ENCODE data around the gene RIOX2.

DNA sequence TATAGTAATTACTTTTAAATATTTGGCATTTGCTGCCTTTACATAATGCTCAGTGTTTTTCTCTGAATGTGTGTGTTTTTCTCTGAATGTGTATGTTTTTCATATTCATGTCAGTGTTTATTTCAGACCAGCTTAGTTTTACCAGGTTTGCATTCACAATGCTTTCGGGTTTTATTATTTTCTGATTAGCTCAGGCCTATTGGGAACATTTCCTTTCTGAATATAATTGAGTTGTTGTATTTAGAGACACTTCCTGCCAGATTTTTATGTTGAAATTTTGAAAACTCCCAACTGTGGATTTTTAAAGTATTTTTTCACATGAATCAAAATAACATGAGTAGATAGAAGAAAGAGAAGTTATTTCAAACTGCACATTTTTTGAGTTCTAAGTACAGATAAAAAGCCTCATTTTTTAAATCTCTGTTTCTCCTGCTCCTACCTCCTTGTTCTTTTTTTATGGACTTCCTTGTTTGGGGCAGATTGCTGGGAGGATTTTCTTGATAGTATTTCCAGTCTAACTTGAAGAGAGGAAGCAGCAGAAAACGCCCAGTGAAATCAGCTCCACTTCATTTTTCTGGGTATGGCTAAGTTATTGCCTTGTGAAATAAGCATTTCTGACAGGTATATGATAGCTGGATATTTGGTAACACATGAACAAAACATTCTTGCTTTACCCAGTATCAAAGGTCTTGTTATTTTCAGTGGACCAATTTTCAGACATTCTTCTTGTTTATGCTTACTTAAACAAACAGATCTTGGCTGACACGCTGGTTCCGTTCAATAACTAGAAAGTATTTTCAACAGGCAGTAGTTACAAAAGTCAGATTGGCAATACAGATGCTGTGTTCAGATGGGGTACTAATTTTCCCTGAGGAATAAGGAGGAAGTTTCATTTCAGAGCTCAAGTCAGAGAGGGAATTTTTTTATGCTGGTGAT lies 70.7 kb downstream of the RIOX2 start:
- TF ChIP-seq, protein P1, sequence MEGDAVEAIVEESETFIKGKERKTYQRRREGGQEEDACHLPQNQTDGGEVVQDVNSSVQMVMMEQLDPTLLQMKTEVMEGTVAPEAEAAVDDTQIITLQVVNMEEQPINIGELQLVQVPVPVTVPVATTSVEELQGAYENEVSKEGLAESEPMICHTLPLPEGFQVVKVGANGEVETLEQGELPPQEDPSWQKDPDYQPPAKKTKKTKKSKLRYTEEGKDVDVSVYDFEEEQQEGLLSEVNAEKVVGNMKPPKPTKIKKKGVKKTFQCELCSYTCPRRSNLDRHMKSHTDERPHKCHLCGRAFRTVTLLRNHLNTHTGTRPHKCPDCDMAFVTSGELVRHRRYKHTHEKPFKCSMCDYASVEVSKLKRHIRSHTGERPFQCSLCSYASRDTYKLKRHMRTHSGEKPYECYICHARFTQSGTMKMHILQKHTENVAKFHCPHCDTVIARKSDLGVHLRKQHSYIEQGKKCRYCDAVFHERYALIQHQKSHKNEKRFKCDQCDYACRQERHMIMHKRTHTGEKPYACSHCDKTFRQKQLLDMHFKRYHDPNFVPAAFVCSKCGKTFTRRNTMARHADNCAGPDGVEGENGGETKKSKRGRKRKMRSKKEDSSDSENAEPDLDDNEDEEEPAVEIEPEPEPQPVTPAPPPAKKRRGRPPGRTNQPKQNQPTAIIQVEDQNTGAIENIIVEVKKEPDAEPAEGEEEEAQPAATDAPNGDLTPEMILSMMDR (conservative IDR thresholded peaks at IDR 0.05 in 1 of 2, IDR thresholded peaks at IDR 0.05 in 1 of 2; ENCODE audit: low read depth in 1 of 2, low read length in 2 of 2) = no peak
- TF ChIP-seq EZH2 (IDR thresholded peaks at IDR 0.05; ENCODE audit: low read length, missing control alignments) = no peak

Data from fibroblast of lung (primary cell).